Prostate gland (tissue), 2 donors: ENCODE results near the gene TOR1B. TPM values are rescaled to one million over a fixed set of nuclear protein-coding genes. Genes with fewer than 3 reads are reported as not detected.
"Not testable (repeated sequence)": the region's sequence is repeated elsewhere in the genome, so short reads cannot be mapped to it uniquely, and the experiment has no call there.

Source experiments
- DNase-seq: peaks from one replicate; pipeline ENCODE4 v3.0.0-alpha.2; 2019; ENCODE audit warnings: low spot score
- H3K27ac ChIP-seq, 2 donors: fragments of 200-600 bp; sonication (generic); 2 replicates each; pipeline ENCODE4 v1.5.1; 2017 to 2019
- H3K27me3 ChIP-seq: fragments of 200-600 bp; sonication (generic); replicated peaks from 2 replicates; pipeline ENCODE4 v1.5.1; 2019; ENCODE audit not compliant: insufficient read depth
- H3K36me3 ChIP-seq, 2 donors: fragments of 200-600 bp; sonication (generic); 1 replicate in 1 of 2; 2 replicates in 1 of 2; pipeline versions ENCODE4 v1.5.1 to v1.8.1; 2017 to 2019
- H3K4me1 ChIP-seq: fragments of 200-600 bp; sonication (generic); replicated peaks from 2 replicates; pipeline ENCODE4 v1.5.1; 2019
- H3K4me3 ChIP-seq, 2 donors: fragments of 200-600 bp; sonication (generic); 2 replicates each; pipeline ENCODE4 v1.5.1; 2017 to 2019
- H3K9me3 ChIP-seq: fragments of 200-600 bp; sonication (generic); 2 replicates; pipeline ENCODE4 v1.5.1; 2017
- POLR2A ChIP-seq: fragments of 450-650 bp; IDR thresholded peaks from one replicate; pipeline ENCODE4 v1.6.1; 2016; ENCODE audit warnings: antibody characterized with exemption, mild to moderate bottlenecking
- POLR2AphosphoS5 ChIP-seq: sonication (generic); formaldehyde crosslinking; IDR thresholded peaks from one replicate; pipeline ENCODE4 v1.6.1; 2017; ENCODE audit warnings: antibody characterized with exemption
- WGBS: methylation state at CpG from one replicate; pipeline ENCODE4 v1.1.5; 2018; 5-methylcytosine and 5-hydroxymethylcytosine counted together
- intact Hi-C: fragments of 100-400 bp; cut with DNase I; formaldehyde crosslinking; loops from one replicate; pipeline ENCODE4 v1.14.2; 2022
- total RNA-seq, 2 donors: library from RNA; depleted of rRNA; stranded (reverse); fragments of >200 nt; gene quantifications; one replicate each; pipeline ENCODE4 v1.1.0, GENCODE V29; 2016
- TF ChIP-seq, protein P1 (sequence below), 4 experiments: fragments of 200-600 bp in 2 of 4; fragments of 450-650 bp in 2 of 4; sonication (generic) in 2 of 4; IDR thresholded peaks; 1 replicate in 3 of 4; 2 replicates in 1 of 4; pipeline ENCODE4 v1.5.1; 2016 to 2019; ENCODE audit warnings: antibody characterized with exemption in 4 of 4, mild to moderate bottlenecking in 2 of 4, moderate library complexity in 2 of 4

TOR1B gene
- total RNA-seq, 2 donors from 2014 or later, result 31.4 to 35.7 TPM

DNA sequence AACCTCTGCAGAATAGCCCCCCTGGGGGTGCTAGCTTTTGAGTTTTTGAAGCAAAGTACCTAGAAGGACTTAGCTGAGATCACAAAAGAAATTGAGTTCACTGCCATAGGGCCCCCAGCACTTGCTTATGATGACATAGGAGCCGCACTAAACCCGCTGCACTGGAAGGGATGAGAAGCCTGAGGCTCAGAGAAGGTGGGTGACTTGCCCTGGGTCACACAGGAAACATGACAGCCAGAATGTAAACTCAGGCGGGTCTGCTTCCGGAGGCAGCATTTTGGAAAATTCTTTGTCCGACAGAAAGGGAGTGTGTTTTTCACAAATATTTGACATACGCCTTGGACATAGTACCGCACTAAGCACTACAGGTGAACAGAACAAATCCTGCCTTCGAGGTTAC lies 8.4 kb upstream of the TOR1B start:
- H3K4me1 ChIP-seq, result no peaks in the 10 kb centered on the region
- 84% methylated on average over 8 of the region's 8 CpGs for WGBS
- DNase-seq, result no peak
- H3K9me3 ChIP-seq, result no peaks in the 10 kb centered on the region
- no peak overlapping the region for H3K27ac ChIP-seq
- no peaks in the 10 kb centered on the region for H3K27me3 ChIP-seq
- intact Hi-C loops, result no loop called here
- no peak for TF ChIP-seq POLR2A
- TF ChIP-seq, protein P1, sequence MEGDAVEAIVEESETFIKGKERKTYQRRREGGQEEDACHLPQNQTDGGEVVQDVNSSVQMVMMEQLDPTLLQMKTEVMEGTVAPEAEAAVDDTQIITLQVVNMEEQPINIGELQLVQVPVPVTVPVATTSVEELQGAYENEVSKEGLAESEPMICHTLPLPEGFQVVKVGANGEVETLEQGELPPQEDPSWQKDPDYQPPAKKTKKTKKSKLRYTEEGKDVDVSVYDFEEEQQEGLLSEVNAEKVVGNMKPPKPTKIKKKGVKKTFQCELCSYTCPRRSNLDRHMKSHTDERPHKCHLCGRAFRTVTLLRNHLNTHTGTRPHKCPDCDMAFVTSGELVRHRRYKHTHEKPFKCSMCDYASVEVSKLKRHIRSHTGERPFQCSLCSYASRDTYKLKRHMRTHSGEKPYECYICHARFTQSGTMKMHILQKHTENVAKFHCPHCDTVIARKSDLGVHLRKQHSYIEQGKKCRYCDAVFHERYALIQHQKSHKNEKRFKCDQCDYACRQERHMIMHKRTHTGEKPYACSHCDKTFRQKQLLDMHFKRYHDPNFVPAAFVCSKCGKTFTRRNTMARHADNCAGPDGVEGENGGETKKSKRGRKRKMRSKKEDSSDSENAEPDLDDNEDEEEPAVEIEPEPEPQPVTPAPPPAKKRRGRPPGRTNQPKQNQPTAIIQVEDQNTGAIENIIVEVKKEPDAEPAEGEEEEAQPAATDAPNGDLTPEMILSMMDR (IDR thresholded peaks at IDR 0.05), result no peak
- no peak for TF ChIP-seq POLR2AphosphoS5
- H3K36me3 ChIP-seq, result no peaks in the 10 kb centered on the region
- no peak overlapping the region for H3K4me3 ChIP-seq

DNA sequence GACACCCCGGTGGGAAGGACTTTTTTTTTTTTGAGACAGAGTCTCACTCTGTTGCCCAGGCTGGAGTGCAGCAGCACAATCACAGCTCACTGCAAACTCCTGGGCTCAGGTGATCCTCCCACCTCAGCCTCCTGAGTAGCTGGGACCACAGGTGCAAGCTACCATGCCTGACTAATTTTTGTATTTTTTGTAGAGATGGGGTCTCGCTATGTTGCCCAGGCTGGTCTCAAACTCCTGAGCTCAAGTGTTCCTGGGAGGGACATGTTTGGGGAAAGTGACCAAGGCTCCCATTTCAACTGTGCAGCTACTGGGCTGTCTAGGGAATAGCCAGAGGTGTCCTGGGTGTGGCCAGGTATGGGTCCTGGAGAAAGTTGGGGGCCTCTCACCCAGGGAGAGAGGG lies 7.0 kb upstream of the TOR1B start:
- H3K27ac ChIP-seq, H3K4me1 ChIP-seq, H3K27me3 ChIP-seq, H3K36me3 ChIP-seq, H3K4me3 ChIP-seq, DNase-seq, H3K9me3 ChIP-seq, intact Hi-C loops: not testable (repeated sequence)
- WGBS, result 67% methylated on average over 2 of the region's 2 CpGs

DNA sequence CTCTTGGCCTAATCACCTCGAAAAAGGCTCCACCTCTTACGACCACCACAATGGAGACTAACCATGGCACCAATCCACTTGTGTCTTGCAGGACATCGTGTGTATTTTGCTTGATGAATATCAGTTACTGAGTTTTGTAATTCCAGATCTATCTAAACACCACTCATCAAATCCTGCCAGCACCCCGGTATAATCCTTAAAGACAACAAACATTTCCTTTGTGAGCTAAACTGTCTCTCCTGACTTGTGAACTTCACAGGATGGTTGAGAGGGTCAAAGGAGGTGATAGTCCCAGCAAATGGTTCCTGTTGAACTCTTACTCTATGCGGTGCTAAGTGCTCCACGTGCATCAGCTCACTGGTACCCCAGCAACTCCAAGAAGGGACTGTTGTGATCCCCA lies 4.0 kb upstream of the TOR1B start:
- intact Hi-C loops, result no loop called here
- no peak overlapping the region for H3K4me3 ChIP-seq
- no peak for TF ChIP-seq POLR2A
- no peak overlapping the region for H3K27ac ChIP-seq
- no peak for DNase-seq
- H3K36me3 ChIP-seq, result no peaks in the 10 kb centered on the region
- no peaks in the 10 kb centered on the region for H3K9me3 ChIP-seq
- peaks cover under 1% of the 10 kb centered on the region for H3K4me1 ChIP-seq
- no peaks in the 10 kb centered on the region for H3K27me3 ChIP-seq
- WGBS, result 37% methylated on average over 6 of the region's 6 CpGs

DNA sequence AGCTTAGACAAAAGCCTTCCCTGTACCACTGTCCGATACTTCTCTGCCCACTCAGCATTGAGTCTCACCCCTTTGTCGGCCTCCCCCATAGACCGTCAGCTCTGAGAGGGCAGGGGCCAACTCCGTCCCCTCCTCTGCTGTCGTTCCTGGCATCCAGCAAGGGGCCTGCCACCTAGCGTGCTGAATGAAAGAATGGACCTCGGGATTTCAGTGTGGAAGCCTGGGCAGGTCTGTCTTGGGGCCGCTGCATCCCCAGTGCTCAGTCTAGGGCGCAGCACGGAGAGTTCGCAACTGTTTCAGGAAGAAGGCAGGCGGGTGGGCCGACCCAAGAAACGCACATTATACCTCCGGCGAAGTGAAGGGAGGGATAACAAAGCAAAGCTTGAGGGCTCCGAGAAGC lies 1.5 kb upstream of the TOR1B start:
- DNase-seq, result no peak
- Histone ChIP-seq H3K9me3 (no peaks in the 10 kb centered on the region), H3K4me3 (no peak overlapping the region), H3K36me3 (no peaks in the 10 kb centered on the region), H3K4me1 (peaks cover 5% of the 10 kb centered on the region), H3K27ac (no peak overlapping the region), H3K27me3 (no peaks in the 10 kb centered on the region)
- WGBS, result 84% methylated on average over 17 of the region's 17 CpGs
- TF ChIP-seq, protein P1 (IDR thresholded peaks at IDR 0.05), result no peak
- TF ChIP-seq POLR2AphosphoS5 (no peak), POLR2A (no peak)
- intact Hi-C loops, result no loop called here

DNA sequence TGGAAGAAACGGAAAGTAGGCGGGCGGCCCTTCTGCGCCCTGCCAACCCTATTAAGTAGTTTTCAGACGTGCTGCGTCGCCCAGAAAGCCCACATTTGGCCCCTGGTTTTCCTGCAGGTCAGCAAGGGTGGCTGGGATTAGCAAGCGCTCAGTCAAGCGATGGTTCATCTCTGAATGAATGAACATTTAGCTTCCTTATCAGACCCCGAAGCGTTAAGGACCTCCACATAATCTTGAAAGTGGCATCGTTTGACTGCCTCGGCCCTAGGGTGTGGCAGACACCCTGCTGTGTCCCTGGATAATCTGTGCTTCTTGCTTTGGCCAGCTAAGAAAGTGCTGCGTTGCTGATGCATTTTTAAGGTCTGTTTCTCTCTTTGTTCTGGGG lies 684 bp downstream of the TOR1B start:
- Histone ChIP-seq H3K27ac (peak overlapping the region; percentile 89), H3K27me3 (no peaks in the 10 kb centered on the region), H3K9me3 (no peaks in the 10 kb centered on the region), H3K4me3 (peak overlapping the region; percentile 92 to 98), H3K4me1 (peaks cover 5% of the 10 kb centered on the region), H3K36me3 (no peaks in the 10 kb centered on the region)
- intact Hi-C loops, result no loop called here
- 1% methylated on average over 14 of the region's 14 CpGs for WGBS
- DNase-seq, result no peak
- TF ChIP-seq POLR2AphosphoS5 (no peak), POLR2A (no peak)
- TF ChIP-seq, protein P1 (IDR thresholded peaks at IDR 0.05), result no peak

DNA sequence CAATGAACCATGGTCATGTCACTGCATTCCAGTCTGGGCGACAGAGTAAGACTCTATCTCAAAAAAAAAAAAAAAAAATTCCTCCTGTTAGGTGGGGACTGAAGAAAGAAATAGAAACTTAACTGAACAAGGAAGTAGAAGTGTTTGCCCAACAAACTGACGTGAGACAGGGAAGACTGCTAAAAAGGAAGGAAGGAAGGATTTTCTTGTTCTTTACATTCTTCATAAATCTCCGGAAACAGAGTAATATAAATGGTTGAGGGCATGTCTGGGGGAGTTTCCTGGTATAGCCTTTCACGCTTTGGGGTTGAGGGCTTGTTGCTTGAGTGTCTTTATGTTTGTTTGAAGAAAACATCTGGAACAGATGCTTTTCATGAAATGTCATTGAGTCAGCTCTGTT lies 3.1 kb downstream of the TOR1B start:
- H3K4me3 ChIP-seq, result no peak overlapping the region
- H3K27ac ChIP-seq, result no peak overlapping the region
- TF ChIP-seq POLR2A, result no peak
- no peak for TF ChIP-seq POLR2AphosphoS5
- TF ChIP-seq, protein P1 (IDR thresholded peaks at IDR 0.05), result no peak
- H3K9me3 ChIP-seq, result no peaks in the 10 kb centered on the region
- WGBS, result 70% methylated on average over 4 of the region's 4 CpGs
- intact Hi-C loops, result no loop called here
- H3K27me3 ChIP-seq, result no peaks in the 10 kb centered on the region
- DNase-seq, result no peak
- H3K4me1 ChIP-seq, result peaks cover 5% of the 10 kb centered on the region
- H3K36me3 ChIP-seq, result no peaks in the 10 kb centered on the region
